OCI-LY1 (cell line): ENCODE measurements around the gene CCDC88B.

Experiments used
- H2AFZ ChIP-seq: fragments of 200-600 bp; sonication (generic), shearing (Covaris generic); 2 replicates; pipeline ENCODE4 v1.6.0; 2014; ENCODE audit warnings: antibody characterized with exemption, mild to moderate bottlenecking, low read length
- H3F3A ChIP-seq: fragments of 200-600 bp; sonication (generic), shearing (Covaris generic); 2 replicates; pipeline ENCODE4 v1.6.0; 2014; ENCODE audit warnings: mild to moderate bottlenecking, antibody characterized with exemption, low read length, moderate library complexity; ENCODE audit not compliant: insufficient read depth
- H3K27ac ChIP-seq: fragments of 200-600 bp; sonication (generic); 2 replicates; pipeline ENCODE4 v1.5.1; 2014; ENCODE audit warnings: low read length, mixed run types, mild to moderate bottlenecking, low read depth; ENCODE audit not compliant: poor library complexity, severe bottlenecking
- H3K27me3 ChIP-seq: fragments of 200-600 bp; sonication (generic); 2 replicates; pipeline ENCODE4 v1.6.0; 2014; ENCODE audit warnings: antibody characterized with exemption, mild to moderate bottlenecking, low read length, moderate library complexity; ENCODE audit not compliant: insufficient read depth
- H3K36me3 ChIP-seq: fragments of 200-600 bp; sonication (generic); 2 replicates; pipeline ENCODE4 v1.6.1; 2014; ENCODE audit warnings: mild to moderate bottlenecking, antibody characterized with exemption, low read length, moderate library complexity, mixed read lengths; ENCODE audit not compliant: insufficient read depth
- H3K4me1 ChIP-seq: fragments of 200-600 bp; sonication (generic); 2 replicates; pipeline ENCODE4 v1.5.1; 2014; ENCODE audit warnings: mild to moderate bottlenecking, low read length, moderate library complexity; ENCODE audit not compliant: insufficient read depth, severe bottlenecking
- H3K4me2 ChIP-seq: fragments of 200-600 bp; sonication (generic), shearing (Covaris generic); 2 replicates; pipeline ENCODE4 v1.6.1; 2014; ENCODE audit warnings: low read length
- H3K4me3 ChIP-seq: fragments of 200-600 bp; sonication (generic); 2 replicates; pipeline ENCODE4 v1.5.1; 2014; ENCODE audit warnings: low read length, low read depth, mild to moderate bottlenecking, mixed read lengths; ENCODE audit not compliant: poor library complexity, severe bottlenecking
- H3K79me2 ChIP-seq: fragments of 200-600 bp; shearing (Covaris generic); 2 replicates; pipeline ENCODE4 v1.6.1; 2016; ENCODE audit warnings: mixed run types, low read length, mixed read lengths; ENCODE audit not compliant: insufficient read depth
- H3K9ac ChIP-seq: fragments of 200-600 bp; sonication (generic), shearing (Covaris generic); 2 replicates; pipeline ENCODE4 v1.6.1; 2014; ENCODE audit warnings: mild to moderate bottlenecking, low read length, mixed read lengths
- H3K9me2 ChIP-seq: fragments of 200-600 bp; sonication (generic), shearing (Covaris generic); 2 replicates; pipeline ENCODE4 v1.6.1; 2014; ENCODE audit warnings: low read depth, mild to moderate bottlenecking, low read length, mixed read lengths
- H3K9me3 ChIP-seq: fragments of 200-600 bp; shearing (Covaris generic); 2 replicates; pipeline ENCODE4 v1.6.1; 2014; ENCODE audit warnings: low read length, mixed read lengths
- H4K20me1 ChIP-seq: fragments of 200-600 bp; sonication (generic), shearing (Covaris generic); 2 replicates; pipeline ENCODE4 v1.6.0; 2016; ENCODE audit warnings: mild to moderate bottlenecking, low read length; ENCODE audit not compliant: insufficient read depth
- EZH2 ChIP-seq: fragments of 200-600 bp; sonication (generic), shearing (Covaris generic); IDR thresholded peaks from 2 replicates; pipeline ENCODE4 v1.8.0; 2017; ENCODE audit warnings: borderline replicate concordance, mixed run types, mild to moderate bottlenecking, antibody characterized with exemption, low read length, moderate library complexity, mixed read lengths
- TF ChIP-seq, protein P1 (sequence below): fragments of 200-600 bp; sonication (generic), shearing (Covaris generic); IDR thresholded peaks from 2 replicates; pipeline ENCODE4 v1.5.1; 2017; ENCODE audit warnings: mild to moderate bottlenecking, antibody characterized with exemption, low read length, moderate library complexity, mixed read lengths

CCDC88B gene

DNA sequence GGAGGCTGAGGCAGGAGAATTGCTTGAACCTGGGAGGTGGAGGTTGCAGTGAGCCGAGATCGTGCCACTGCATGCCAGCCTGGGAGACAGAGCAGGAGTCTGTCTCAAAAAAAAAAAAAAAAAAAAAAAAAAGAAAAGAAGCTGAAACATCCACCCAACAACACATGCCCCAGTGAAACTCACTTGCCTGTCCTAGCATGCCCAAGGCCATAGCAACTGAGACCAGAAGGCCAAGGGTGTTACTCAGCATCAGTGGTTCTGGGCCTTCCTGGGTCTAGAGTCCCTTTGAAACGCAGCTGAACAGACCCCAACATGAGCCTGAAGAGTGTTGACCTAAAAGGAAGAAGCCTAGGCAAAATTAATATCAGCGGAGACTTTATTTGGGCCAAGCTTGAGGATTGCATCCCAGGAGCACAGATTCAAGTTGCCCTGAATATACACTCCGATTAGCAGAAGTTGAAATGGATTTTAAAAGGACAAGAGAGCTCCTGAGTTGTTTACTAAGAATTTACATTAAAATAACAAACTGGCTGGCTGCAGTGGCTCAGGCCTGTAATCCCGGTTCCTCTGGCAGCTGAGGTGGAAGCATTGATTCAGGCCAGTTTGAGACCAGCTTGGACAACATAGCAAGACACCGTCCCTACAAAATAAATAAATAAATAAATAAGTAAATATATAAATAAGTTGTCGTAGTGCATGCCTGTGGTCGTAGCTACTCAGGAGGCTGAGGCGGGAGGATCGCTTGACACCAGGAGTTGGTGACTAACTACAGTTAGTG lies 15.1 kb upstream of the CCDC88B start:
- Histone ChIP-seq H3K9me2 (no peaks in the 10 kb centered on the region), H3K9me3 (no peaks in the 10 kb centered on the region), H3K4me3 (no peak overlapping the region), H3K36me3 (peaks cover 10% of the 10 kb centered on the region; the same call in 1 of the 2 replicates), H3K27me3 (peaks cover 4% of the 10 kb centered on the region; the same call in 1 of the 2 replicates), H3K9ac (no peak overlapping the region), H3K79me2 (no peaks in the 10 kb centered on the region), H3K4me2 (no peak overlapping the region), H2AFZ (no peak overlapping the region), H3K27ac (no peak overlapping the region), H4K20me1 (no peaks in the 10 kb centered on the region), H3F3A (no peaks in the 10 kb centered on the region), H3K4me1 (no peaks in the 10 kb centered on the region)
- TF ChIP-seq, protein P1, sequence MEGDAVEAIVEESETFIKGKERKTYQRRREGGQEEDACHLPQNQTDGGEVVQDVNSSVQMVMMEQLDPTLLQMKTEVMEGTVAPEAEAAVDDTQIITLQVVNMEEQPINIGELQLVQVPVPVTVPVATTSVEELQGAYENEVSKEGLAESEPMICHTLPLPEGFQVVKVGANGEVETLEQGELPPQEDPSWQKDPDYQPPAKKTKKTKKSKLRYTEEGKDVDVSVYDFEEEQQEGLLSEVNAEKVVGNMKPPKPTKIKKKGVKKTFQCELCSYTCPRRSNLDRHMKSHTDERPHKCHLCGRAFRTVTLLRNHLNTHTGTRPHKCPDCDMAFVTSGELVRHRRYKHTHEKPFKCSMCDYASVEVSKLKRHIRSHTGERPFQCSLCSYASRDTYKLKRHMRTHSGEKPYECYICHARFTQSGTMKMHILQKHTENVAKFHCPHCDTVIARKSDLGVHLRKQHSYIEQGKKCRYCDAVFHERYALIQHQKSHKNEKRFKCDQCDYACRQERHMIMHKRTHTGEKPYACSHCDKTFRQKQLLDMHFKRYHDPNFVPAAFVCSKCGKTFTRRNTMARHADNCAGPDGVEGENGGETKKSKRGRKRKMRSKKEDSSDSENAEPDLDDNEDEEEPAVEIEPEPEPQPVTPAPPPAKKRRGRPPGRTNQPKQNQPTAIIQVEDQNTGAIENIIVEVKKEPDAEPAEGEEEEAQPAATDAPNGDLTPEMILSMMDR: no peak
- TF ChIP-seq EZH2: no peak

- H3K4me2 ChIP-seq: no peak overlapping the region
- TF ChIP-seq, protein P1: no peak
- TF ChIP-seq EZH2: no peak
These were observed 12.6 kb upstream of the CCDC88B start for GRCh38 chr11:64327375-64327774.

DNA sequence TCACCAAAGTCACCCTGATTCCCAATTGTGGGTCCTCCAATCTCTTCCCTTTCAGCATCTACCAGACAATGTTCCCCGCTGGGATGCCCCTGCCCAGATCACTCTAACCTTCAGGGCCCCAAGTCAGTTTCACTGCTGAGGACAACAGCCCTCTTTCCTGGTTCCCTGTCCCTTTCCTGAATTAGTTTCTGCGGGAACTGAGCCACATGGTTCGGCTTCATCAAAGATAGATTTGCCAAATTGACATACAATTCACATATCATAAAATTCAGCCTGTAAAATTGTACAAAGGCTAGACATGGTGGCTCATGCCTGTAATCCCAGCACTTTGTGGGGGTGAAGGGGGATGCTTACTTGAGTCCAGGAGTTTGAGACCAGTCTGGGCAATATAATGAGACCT lies 12.0 kb upstream of the CCDC88B start:
- Histone ChIP-seq H3K27ac (no peak overlapping the region), H3K79me2 (no peaks in the 10 kb centered on the region), H3K36me3 (no peaks in the 10 kb centered on the region), H3K9ac (no peak overlapping the region), H3K9me3 (no peaks in the 10 kb centered on the region), H4K20me1 (no peaks in the 10 kb centered on the region), H2AFZ (no peak overlapping the region), H3K27me3 (peaks cover 4% of the 10 kb centered on the region; the same call in 1 of the 2 replicates), H3K4me2 (no peak overlapping the region), H3K4me3 (no peak overlapping the region), H3K4me1 (peaks cover 9% of the 10 kb centered on the region), H3F3A (no peaks in the 10 kb centered on the region), H3K9me2 (no peaks in the 10 kb centered on the region)
- TF ChIP-seq, protein P1: no peak
- TF ChIP-seq EZH2: no peak

More at GRCh38 chr11:64327375-64327774, 12.6 kb upstream of the CCDC88B start:
- Histone ChIP-seq H3K36me3 (no peaks in the 10 kb centered on the region), H4K20me1 (no peaks in the 10 kb centered on the region), H3K79me2 (no peaks in the 10 kb centered on the region), H3K9ac (no peak overlapping the region), H3K4me3 (no peak overlapping the region), H3F3A (no peaks in the 10 kb centered on the region), H3K9me2 (no peaks in the 10 kb centered on the region), H3K9me3 (no peaks in the 10 kb centered on the region), H3K4me1 (peaks cover 9% of the 10 kb centered on the region), H3K27ac (no peak overlapping the region), H3K27me3 (peaks cover 4% of the 10 kb centered on the region; the same call in 1 of the 2 replicates), H2AFZ (no peak overlapping the region)
